Prostate gland (tissue), 2 donors: ENCODE data around the gene ZBTB9. TPM values are rescaled to one million over a fixed set of nuclear protein-coding genes. Genes with fewer than 3 reads are reported as not detected.

Experiments used
- DNase-seq: peaks from one replicate; pipeline ENCODE4 v3.0.0-alpha.2; 2019; ENCODE audit warnings: low spot score
- H3K27ac ChIP-seq, 2 donors: fragments of 200-600 bp; sonication (generic); 2 replicates each; pipeline ENCODE4 v1.5.1; 2017 to 2019
- H3K27me3 ChIP-seq: fragments of 200-600 bp; sonication (generic); replicated peaks from 2 replicates; pipeline ENCODE4 v1.5.1; 2019; ENCODE audit not compliant: insufficient read depth
- H3K36me3 ChIP-seq, 2 donors: fragments of 200-600 bp; sonication (generic); 1 replicate in 1 of 2; 2 replicates in 1 of 2; pipeline versions ENCODE4 v1.5.1 to v1.8.1; 2017 to 2019
- H3K4me1 ChIP-seq: fragments of 200-600 bp; sonication (generic); replicated peaks from 2 replicates; pipeline ENCODE4 v1.5.1; 2019
- H3K4me3 ChIP-seq, 2 donors: fragments of 200-600 bp; sonication (generic); 2 replicates each; pipeline ENCODE4 v1.5.1; 2017 to 2019
- H3K9me3 ChIP-seq: fragments of 200-600 bp; sonication (generic); 2 replicates; pipeline ENCODE4 v1.5.1; 2017
- CTCF ChIP-seq, 4 experiments: fragments of 200-600 bp in 2 of 4; fragments of 450-650 bp in 2 of 4; sonication (generic) in 2 of 4; IDR thresholded peaks; 1 replicate in 3 of 4; 2 replicates in 1 of 4; pipeline ENCODE4 v1.5.1; 2016 to 2019; ENCODE audit warnings: antibody characterized with exemption in 4 of 4, mild to moderate bottlenecking in 2 of 4, moderate library complexity in 2 of 4
- POLR2A ChIP-seq: fragments of 450-650 bp; IDR thresholded peaks from one replicate; pipeline ENCODE4 v1.6.1; 2016; ENCODE audit warnings: antibody characterized with exemption, mild to moderate bottlenecking
- POLR2AphosphoS5 ChIP-seq: sonication (generic); formaldehyde crosslinking; IDR thresholded peaks from one replicate; pipeline ENCODE4 v1.6.1; 2017; ENCODE audit warnings: antibody characterized with exemption
- WGBS: methylation state at CpG from one replicate; pipeline ENCODE4 v1.1.5; 2018; 5-methylcytosine and 5-hydroxymethylcytosine counted together
- intact Hi-C: fragments of 100-400 bp; cut with DNase I; formaldehyde crosslinking; loops from one replicate; pipeline ENCODE4 v1.14.2; 2022
- total RNA-seq, 2 donors: library from RNA; depleted of rRNA; stranded (reverse); fragments of >200 nt; gene quantifications; one replicate each; pipeline ENCODE4 v1.1.0, GENCODE V29; 2016

ZBTB9 gene
- total RNA-seq, 2 donors from 2014 or later, result 3.5 to 8.9 TPM

- Histone ChIP-seq H3K4me1 (no peaks in the 10 kb centered on the region), H3K9me3 (no peaks in the 10 kb centered on the region), H3K4me3 (no peak overlapping the region), H3K36me3 (peaks cover 2 to 9% of the 10 kb centered on the region in 2 donors), H3K27ac (no peak overlapping the region), H3K27me3 (no peaks in the 10 kb centered on the region)
- WGBS, result 86% methylated on average over 19 of the region's 19 CpGs
- intact Hi-C loops, result no loop called here
- DNase-seq, result no peak
- no peak for TF ChIP-seq POLR2AphosphoS5
- no peak for TF ChIP-seq POLR2A
- TF ChIP-seq CTCF (IDR thresholded peaks at IDR 0.05), result no peak
Measured at GRCh38 chr6:33440649-33441309, 13.6 kb upstream of the ZBTB9 start.

GRCh38 chr6:33441457-33441856 is 12.9 kb upstream of the ZBTB9 start:
- 92% methylated on average over 9 of the region's 9 CpGs for WGBS
- intact Hi-C loops, result no loop called here
- peaks cover 2 to 9% of the 10 kb centered on the region in 2 donors for H3K36me3 ChIP-seq
- DNase-seq, result no peak
- H3K27me3 ChIP-seq, result no peaks in the 10 kb centered on the region
- H3K27ac ChIP-seq, result no peak overlapping the region
- H3K4me3 ChIP-seq, result no peak overlapping the region
- H3K9me3 ChIP-seq, result no peaks in the 10 kb centered on the region
- no peak for TF ChIP-seq POLR2A
- no peak for TF ChIP-seq POLR2AphosphoS5
- no peak for TF ChIP-seq CTCF (IDR thresholded peaks at IDR 0.05)
- no peaks in the 10 kb centered on the region for H3K4me1 ChIP-seq

- 86% methylated on average over 8 of the region's 8 CpGs for WGBS
- Histone ChIP-seq H3K27me3 (no peaks in the 10 kb centered on the region), H3K27ac (no peak overlapping the region), H3K36me3 (peaks cover 2 to 9% of the 10 kb centered on the region in 2 donors), H3K4me3 (no peak overlapping the region), H3K9me3 (no peaks in the 10 kb centered on the region), H3K4me1 (no peaks in the 10 kb centered on the region)
- no peak for DNase-seq
- intact Hi-C loops, result no loop called here
- no peak for TF ChIP-seq POLR2AphosphoS5
- no peak for TF ChIP-seq CTCF (IDR thresholded peaks at IDR 0.05)
- no peak for TF ChIP-seq POLR2A
Measured at GRCh38 chr6:33442283-33442682, 12.1 kb upstream of the ZBTB9 start.

GRCh38 chr6:33443025-33443424 is 11.4 kb upstream of the ZBTB9 start:
- Histone ChIP-seq H3K4me1 (no peaks in the 10 kb centered on the region), H3K9me3 (no peaks in the 10 kb centered on the region), H3K27me3 (no peaks in the 10 kb centered on the region), H3K4me3 (no peak overlapping the region), H3K27ac (no peak overlapping the region), H3K36me3 (peaks cover 0 to 3% of the 10 kb centered on the region in 2 donors)
- DNase-seq, result no peak
- WGBS, result 83% methylated on average over 17 of the region's 17 CpGs
- intact Hi-C loops, result no loop called here
- TF ChIP-seq POLR2A (no peak), CTCF (IDR thresholded peaks at IDR 0.05) (no peak), POLR2AphosphoS5 (no peak)
